BE2C (cell line): ENCODE results near the gene NUDT16L1.
"Not testable (repeated sequence)": the region's sequence is repeated elsewhere in the genome, so short reads cannot be mapped to it uniquely, and the experiment has no call there.

Experiments used
- DNase-seq: peaks from one replicate; pipeline ENCODE4 v3.0.0-alpha.2; 2020
- H3K27me3 ChIP-seq: fragments of 250-450 bp; sonication (Bioruptor Pico); 2 replicates; pipeline ENCODE4 v1.5.1; 2020; ENCODE audit warnings: mild to moderate bottlenecking
- H3K36me3 ChIP-seq: fragments of 250-450 bp; sonication (Bioruptor Pico); 2 replicates; pipeline ENCODE4 v1.5.1; 2020; ENCODE audit warnings: mild to moderate bottlenecking
- H3K4me1 ChIP-seq: fragments of 250-450 bp; sonication (Bioruptor Pico); 2 replicates; pipeline ENCODE4 v1.5.1; 2020
- H3K4me3 ChIP-seq: 2 replicates; pipeline ENCODE4 v1.5.1; 2011; ENCODE audit warnings: low read depth, low read length
- H3K9me3 ChIP-seq: fragments of 250-450 bp; sonication (Bioruptor Pico); 2 replicates; pipeline ENCODE4 v1.5.1; 2020
- TF ChIP-seq, protein P1 (sequence below): IDR thresholded peaks from 2 replicates; pipeline ENCODE4 v1.5.1; 2012; ENCODE audit warnings: mild to moderate bottlenecking, low read depth, low read length

The NUDT16L1 gene

DNA sequence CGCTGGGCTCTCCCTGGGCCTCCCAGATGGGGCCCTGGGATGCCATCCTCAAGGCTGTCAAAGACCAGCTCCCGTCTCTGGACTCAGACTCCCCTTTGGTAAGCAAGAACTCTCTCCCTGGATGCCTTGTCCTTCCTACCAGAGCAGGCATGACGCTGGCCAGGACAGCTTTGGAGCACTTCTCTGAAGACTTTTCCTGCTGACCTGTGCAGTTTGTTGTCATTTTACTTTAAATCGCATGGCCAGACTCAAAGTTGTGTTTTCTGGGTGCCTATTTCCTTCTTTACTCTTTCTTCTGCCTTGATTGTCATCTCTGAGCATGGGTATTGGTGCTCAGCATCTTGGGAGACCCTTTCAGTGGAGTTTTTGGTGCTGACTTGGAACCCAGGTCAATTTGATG is 43.2 kb downstream of the NUDT16L1 start:
- TF ChIP-seq, protein P1, sequence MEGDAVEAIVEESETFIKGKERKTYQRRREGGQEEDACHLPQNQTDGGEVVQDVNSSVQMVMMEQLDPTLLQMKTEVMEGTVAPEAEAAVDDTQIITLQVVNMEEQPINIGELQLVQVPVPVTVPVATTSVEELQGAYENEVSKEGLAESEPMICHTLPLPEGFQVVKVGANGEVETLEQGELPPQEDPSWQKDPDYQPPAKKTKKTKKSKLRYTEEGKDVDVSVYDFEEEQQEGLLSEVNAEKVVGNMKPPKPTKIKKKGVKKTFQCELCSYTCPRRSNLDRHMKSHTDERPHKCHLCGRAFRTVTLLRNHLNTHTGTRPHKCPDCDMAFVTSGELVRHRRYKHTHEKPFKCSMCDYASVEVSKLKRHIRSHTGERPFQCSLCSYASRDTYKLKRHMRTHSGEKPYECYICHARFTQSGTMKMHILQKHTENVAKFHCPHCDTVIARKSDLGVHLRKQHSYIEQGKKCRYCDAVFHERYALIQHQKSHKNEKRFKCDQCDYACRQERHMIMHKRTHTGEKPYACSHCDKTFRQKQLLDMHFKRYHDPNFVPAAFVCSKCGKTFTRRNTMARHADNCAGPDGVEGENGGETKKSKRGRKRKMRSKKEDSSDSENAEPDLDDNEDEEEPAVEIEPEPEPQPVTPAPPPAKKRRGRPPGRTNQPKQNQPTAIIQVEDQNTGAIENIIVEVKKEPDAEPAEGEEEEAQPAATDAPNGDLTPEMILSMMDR, result no peak
- Histone ChIP-seq H3K4me1 (no peaks in the 10 kb centered on the region), H3K4me3 (no peak overlapping the region), H3K9me3 (no peaks in the 10 kb centered on the region), H3K27me3 (no peaks in the 10 kb centered on the region), H3K36me3 (no peaks in the 10 kb centered on the region)
- no peak for DNase-seq

DNA sequence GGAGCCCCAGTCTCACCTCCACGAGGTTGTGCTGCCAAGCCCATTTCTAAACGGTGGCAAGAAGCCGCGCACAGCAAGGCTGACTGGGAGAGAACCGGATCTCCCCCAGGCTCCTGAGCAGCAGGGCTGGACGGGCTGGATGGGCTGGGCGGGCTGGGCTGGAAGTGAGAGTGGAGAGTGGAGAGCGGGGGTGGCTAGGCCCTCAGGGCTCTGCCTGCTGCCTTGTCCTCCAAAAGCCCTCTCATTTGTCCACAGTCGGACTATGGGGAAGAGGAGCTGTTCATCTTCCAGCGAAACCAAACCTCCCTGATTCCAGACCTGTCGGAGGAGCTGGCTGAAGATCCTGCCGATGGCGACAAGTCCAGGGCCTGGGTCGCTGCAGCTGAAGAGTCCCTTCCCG is 44.2 kb downstream of the NUDT16L1 start:
- Histone ChIP-seq H3K4me1 (no peaks in the 10 kb centered on the region), H3K9me3 (no peaks in the 10 kb centered on the region), H3K36me3 (no peaks in the 10 kb centered on the region), H3K4me3 (no peak overlapping the region), H3K27me3 (no peaks in the 10 kb centered on the region)
- no peak for DNase-seq
- TF ChIP-seq, protein P1, result no peak

DNA sequence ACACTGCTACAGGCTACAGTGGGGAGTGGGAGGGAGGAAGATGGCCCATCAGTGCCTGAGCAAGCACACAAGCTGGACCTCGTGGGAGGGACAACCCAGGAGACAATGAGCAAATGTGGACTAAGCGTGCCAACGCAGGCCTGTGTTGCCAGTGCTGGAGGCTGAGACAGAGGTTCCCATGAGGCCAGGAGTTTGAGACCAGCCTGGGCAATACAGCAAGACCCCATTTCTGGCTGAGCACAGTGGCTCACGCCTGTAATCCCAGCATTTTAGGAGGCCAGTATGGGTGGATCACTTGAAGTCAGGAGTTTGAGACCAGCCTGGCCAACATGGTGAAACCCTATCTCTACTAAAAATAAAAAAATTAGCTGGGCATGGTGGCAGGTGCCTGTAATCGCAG is 45.0 kb downstream of the NUDT16L1 start:
- not testable (repeated sequence) for H3K36me3 ChIP-seq, H3K4me3 ChIP-seq, DNase-seq, H3K4me1 ChIP-seq, H3K27me3 ChIP-seq, H3K9me3 ChIP-seq

DNA sequence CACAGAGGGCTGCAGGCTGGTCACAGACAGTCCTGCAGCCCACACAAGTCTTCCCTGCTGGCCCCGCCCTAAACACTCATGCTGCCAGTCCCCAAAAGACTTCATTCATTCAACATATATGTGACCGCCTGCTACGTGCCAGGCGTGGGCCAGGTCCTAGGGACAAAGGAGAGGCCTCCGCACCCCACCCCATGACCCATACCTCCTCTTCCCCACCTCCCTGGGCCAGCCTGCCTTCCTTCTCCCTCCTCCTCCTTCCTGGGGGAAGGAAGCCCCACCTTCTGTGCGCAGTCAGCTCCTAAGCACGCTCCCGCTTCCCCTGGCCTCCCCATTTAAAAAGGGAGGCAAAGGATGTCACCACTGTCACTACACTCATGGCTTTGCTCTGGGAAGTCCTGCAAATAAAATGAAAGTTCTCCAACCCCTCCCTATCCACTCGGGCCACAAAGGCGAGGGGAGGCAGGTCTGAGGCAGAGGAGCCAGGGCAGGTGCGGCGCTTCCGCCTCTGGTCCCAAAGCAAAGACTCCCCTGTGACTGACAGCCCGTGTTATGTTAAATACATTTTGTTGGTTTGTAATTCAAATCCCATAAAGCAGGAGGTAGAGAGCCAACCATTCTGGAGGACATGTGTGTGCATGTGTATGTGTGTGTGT is 50.0 kb downstream of the NUDT16L1 start:
- Histone ChIP-seq H3K27me3 (no peaks in the 10 kb centered on the region), H3K9me3 (no peaks in the 10 kb centered on the region), H3K4me3 (no peak overlapping the region), H3K36me3 (no peaks in the 10 kb centered on the region), H3K4me1 (no peaks in the 10 kb centered on the region; the same call in 1 of the 2 replicates)
- TF ChIP-seq, protein P1, result no peak
- DNase-seq, result no peak

DNA sequence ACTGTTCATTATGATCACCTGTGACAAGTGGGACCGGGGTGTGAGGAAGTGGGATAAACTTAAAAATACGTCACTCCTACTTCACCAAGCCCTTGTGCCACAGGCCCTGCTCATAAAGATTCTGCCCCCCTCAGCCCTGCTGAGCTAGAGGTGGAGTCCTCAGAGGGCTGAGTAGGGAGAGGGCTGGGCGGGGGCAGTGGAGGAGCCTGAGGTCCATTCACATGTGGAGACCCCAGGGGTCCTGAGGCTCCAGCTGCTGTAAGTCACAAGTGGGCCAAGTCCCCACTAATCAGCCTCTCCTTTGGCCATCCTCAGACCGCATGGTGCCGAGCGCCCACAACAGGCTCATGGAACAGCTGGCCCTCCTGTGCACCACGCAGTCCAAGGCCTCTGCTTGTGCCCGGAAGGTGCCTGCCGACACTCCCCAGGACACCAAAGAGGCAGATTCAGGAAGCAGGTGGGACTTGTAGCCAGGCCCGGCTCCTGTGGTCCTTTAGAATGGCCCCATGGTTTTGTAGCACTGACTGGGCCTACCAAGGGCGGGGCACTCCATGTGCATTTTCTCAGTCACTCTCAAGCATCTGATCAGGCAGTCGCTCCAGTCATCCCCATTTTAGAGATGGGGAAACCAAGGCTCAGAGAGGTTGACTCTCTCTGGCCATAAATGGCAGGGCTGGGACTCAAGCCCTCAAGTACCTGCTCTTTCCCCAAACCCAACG is 51.4 kb downstream of the NUDT16L1 start:
- DNase-seq, result no peak

DNA sequence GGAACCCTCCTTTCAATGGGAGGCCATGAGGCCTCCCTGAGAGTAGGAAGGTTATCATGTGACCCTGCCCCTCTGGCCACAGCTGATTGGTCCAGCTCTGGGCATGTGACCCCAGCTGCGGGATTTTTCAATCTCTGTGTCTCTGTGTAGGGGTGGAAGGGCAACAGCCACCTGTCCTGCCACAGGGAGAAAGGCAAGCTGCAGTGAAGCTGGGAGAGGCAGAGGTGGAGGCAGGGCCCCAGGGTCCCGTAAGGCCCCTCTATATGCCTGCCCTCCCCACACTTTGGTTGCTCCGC is 51.9 kb downstream of the NUDT16L1 start:
- H3K4me3 ChIP-seq, result no peak overlapping the region
- no peaks in the 10 kb centered on the region for H3K27me3 ChIP-seq
- no peaks in the 10 kb centered on the region for H3K9me3 ChIP-seq
- TF ChIP-seq, protein P1, result no peak
- no peak for DNase-seq
- H3K36me3 ChIP-seq, result no peaks in the 10 kb centered on the region
- no peaks in the 10 kb centered on the region; the same call in 1 of the 2 replicates for H3K4me1 ChIP-seq

More for the DNA sequence above, 51.4 kb downstream of the NUDT16L1 start:
- no peaks in the 10 kb centered on the region for H3K27me3 ChIP-seq
- H3K36me3 ChIP-seq, result no peaks in the 10 kb centered on the region
- H3K9me3 ChIP-seq, result no peaks in the 10 kb centered on the region
- H3K4me1 ChIP-seq, result no peaks in the 10 kb centered on the region; the same call in 1 of the 2 replicates
- no peak overlapping the region for H3K4me3 ChIP-seq
- TF ChIP-seq, protein P1, result no peak
